Prostate gland (tissue), 2 donors: ENCODE data around the gene ACY1. TPM values are rescaled to one million over a fixed set of nuclear protein-coding genes. Genes with fewer than 3 reads are reported as not detected.

Experiments
- DNase-seq: peaks from one replicate; pipeline ENCODE4 v3.0.0-alpha.2; 2019; ENCODE audit warnings: low spot score
- H3K27ac ChIP-seq, 2 donors: fragments of 200-600 bp; sonication (generic); 2 replicates each; pipeline ENCODE4 v1.5.1; 2017 to 2019
- H3K27me3 ChIP-seq: fragments of 200-600 bp; sonication (generic); replicated peaks from 2 replicates; pipeline ENCODE4 v1.5.1; 2019; ENCODE audit not compliant: insufficient read depth
- H3K36me3 ChIP-seq, 2 donors: fragments of 200-600 bp; sonication (generic); 1 replicate in 1 of 2; 2 replicates in 1 of 2; pipeline versions ENCODE4 v1.5.1 to v1.8.1; 2017 to 2019
- H3K4me1 ChIP-seq: fragments of 200-600 bp; sonication (generic); replicated peaks from 2 replicates; pipeline ENCODE4 v1.5.1; 2019
- H3K4me3 ChIP-seq, 2 donors: fragments of 200-600 bp; sonication (generic); 2 replicates each; pipeline ENCODE4 v1.5.1; 2017 to 2019
- H3K9me3 ChIP-seq: fragments of 200-600 bp; sonication (generic); 2 replicates; pipeline ENCODE4 v1.5.1; 2017
- CTCF ChIP-seq, 4 experiments: fragments of 200-600 bp in 2 of 4; fragments of 450-650 bp in 2 of 4; sonication (generic) in 2 of 4; IDR thresholded peaks; 1 replicate in 3 of 4; 2 replicates in 1 of 4; pipeline ENCODE4 v1.5.1; 2016 to 2019; ENCODE audit warnings: antibody characterized with exemption in 4 of 4, mild to moderate bottlenecking in 2 of 4, moderate library complexity in 2 of 4
- POLR2A ChIP-seq: fragments of 450-650 bp; IDR thresholded peaks from one replicate; pipeline ENCODE4 v1.6.1; 2016; ENCODE audit warnings: antibody characterized with exemption, mild to moderate bottlenecking
- POLR2AphosphoS5 ChIP-seq: sonication (generic); formaldehyde crosslinking; IDR thresholded peaks from one replicate; pipeline ENCODE4 v1.6.1; 2017; ENCODE audit warnings: antibody characterized with exemption
- WGBS: methylation state at CpG from one replicate; pipeline ENCODE4 v1.1.5; 2018; 5-methylcytosine and 5-hydroxymethylcytosine counted together
- intact Hi-C: fragments of 100-400 bp; cut with DNase I; formaldehyde crosslinking; loops from one replicate; pipeline ENCODE4 v1.14.2; 2022
- total RNA-seq, 2 donors: library from RNA; depleted of rRNA; stranded (reverse); fragments of >200 nt; gene quantifications; one replicate each; pipeline ENCODE4 v1.1.0, GENCODE V29; 2016

Gene ACY1
- total RNA-seq, 2 donors from 2014 or later: 42.1 to 82.6 TPM

- no peaks in the 10 kb centered on the region for H3K9me3 ChIP-seq
- no peaks in the 10 kb centered on the region for H3K36me3 ChIP-seq
- intact Hi-C loops: no loop called here
- TF ChIP-seq CTCF (IDR thresholded peaks at IDR 0.05) (no peak), POLR2A (no peak), POLR2AphosphoS5 (no peak)
- no peak overlapping the region for H3K4me3 ChIP-seq
- H3K27ac ChIP-seq: no peak overlapping the region
- no peak for DNase-seq
- no peaks in the 10 kb centered on the region for H3K27me3 ChIP-seq
- 92% methylated on average over 20 of the region's 20 CpGs for WGBS
- peaks cover 8% of the 10 kb centered on the region for H3K4me1 ChIP-seq
These were observed 24.5 kb upstream of the ACY1 start for GRCh38 chr3:51958603-51959521.

GRCh38 chr3:51959651-51960050 lies 23.7 kb upstream of the ACY1 start:
- Histone ChIP-seq H3K4me3 (no peak overlapping the region), H3K4me1 (peaks cover 8% of the 10 kb centered on the region), H3K27ac (no peak overlapping the region), H3K9me3 (no peaks in the 10 kb centered on the region), H3K27me3 (no peaks in the 10 kb centered on the region), H3K36me3 (no peaks in the 10 kb centered on the region)
- TF ChIP-seq POLR2AphosphoS5: no peak
- TF ChIP-seq CTCF (IDR thresholded peaks at IDR 0.05): no peak
- no peak for TF ChIP-seq POLR2A
- 95% methylated on average over 4 of the region's 7 CpGs for WGBS
- DNase-seq: no peak
- intact Hi-C loops: no loop called here

- Histone ChIP-seq H3K9me3 (no peaks in the 10 kb centered on the region), H3K4me3 (no peak overlapping the region), H3K27ac (no peak overlapping the region), H3K27me3 (no peaks in the 10 kb centered on the region), H3K4me1 (peaks cover 8% of the 10 kb centered on the region), H3K36me3 (no peaks in the 10 kb centered on the region)
- DNase-seq: no peak
- intact Hi-C loops: no loop called here
- WGBS: 86% methylated on average over 10 of the region's 10 CpGs
- TF ChIP-seq CTCF (IDR thresholded peaks at IDR 0.05) (no peak), POLR2A (no peak), POLR2AphosphoS5 (no peak)
These were observed 22.9 kb upstream of the ACY1 start for GRCh38 chr3:51960386-51960785.

GRCh38 chr3:51961011-51961410 lies 22.3 kb upstream of the ACY1 start:
- no peaks in the 10 kb centered on the region for H3K36me3 ChIP-seq
- 87% methylated on average over 18 of the region's 18 CpGs for WGBS
- peaks cover 8% of the 10 kb centered on the region for H3K4me1 ChIP-seq
- TF ChIP-seq POLR2AphosphoS5: no peak
- TF ChIP-seq CTCF (IDR thresholded peaks at IDR 0.05): no peak
- TF ChIP-seq POLR2A: no peak
- no peaks in the 10 kb centered on the region for H3K27me3 ChIP-seq
- H3K27ac ChIP-seq: no peak overlapping the region
- no peak for DNase-seq
- no peak overlapping the region for H3K4me3 ChIP-seq
- H3K9me3 ChIP-seq: no peaks in the 10 kb centered on the region
- intact Hi-C loops: no loop called here
